GM12864 (cell line): ENCODE measurements around the gene CRAMP1.

Source experiments
- DNase-seq: peaks from one replicate; pipeline ENCODE4 v3.0.0-alpha.2; 2011; ENCODE audit warnings: low read depth
- H3K4me3 ChIP-seq: 2 replicates; pipeline ENCODE4 v1.5.1; 2011; ENCODE audit warnings: mild to moderate bottlenecking, low read depth, low read length, control low read depth
- TF ChIP-seq, protein P1 (sequence below): IDR thresholded peaks from 2 replicates; pipeline ENCODE4 v1.5.1; 2011; ENCODE audit warnings: low read depth, mild to moderate bottlenecking, moderate library complexity, low read length, control low read depth, inconsistent platforms; ENCODE audit errors: missing control alignments

CRAMP1 gene

GRCh38 chr16:1669698-1670097, 57.5 kb downstream of the CRAMP1 start:
- H3K4me3 ChIP-seq: no peak overlapping the region
- TF ChIP-seq, protein P1, sequence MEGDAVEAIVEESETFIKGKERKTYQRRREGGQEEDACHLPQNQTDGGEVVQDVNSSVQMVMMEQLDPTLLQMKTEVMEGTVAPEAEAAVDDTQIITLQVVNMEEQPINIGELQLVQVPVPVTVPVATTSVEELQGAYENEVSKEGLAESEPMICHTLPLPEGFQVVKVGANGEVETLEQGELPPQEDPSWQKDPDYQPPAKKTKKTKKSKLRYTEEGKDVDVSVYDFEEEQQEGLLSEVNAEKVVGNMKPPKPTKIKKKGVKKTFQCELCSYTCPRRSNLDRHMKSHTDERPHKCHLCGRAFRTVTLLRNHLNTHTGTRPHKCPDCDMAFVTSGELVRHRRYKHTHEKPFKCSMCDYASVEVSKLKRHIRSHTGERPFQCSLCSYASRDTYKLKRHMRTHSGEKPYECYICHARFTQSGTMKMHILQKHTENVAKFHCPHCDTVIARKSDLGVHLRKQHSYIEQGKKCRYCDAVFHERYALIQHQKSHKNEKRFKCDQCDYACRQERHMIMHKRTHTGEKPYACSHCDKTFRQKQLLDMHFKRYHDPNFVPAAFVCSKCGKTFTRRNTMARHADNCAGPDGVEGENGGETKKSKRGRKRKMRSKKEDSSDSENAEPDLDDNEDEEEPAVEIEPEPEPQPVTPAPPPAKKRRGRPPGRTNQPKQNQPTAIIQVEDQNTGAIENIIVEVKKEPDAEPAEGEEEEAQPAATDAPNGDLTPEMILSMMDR: no peak
- DNase-seq: no peak

DNA sequence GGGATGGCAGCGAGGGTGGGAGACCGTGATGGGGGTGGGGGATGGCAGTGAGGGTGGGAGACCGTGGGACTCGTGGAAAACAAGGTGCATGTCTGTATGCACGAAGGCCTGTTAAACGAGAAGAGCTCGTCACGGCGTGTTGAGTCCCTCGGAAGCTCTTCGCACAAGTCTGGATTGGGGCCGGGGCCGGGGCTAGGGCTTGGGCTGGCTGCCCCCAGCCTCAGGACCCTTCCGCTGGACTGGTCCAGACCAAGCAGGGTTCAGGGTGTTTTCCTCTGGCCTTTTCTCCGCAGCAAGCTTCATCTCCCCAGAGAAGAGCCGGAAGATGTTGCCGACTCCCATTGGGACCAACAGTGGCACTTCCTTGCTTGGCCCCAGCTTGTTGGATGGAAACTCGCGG, 58.2 kb downstream of the CRAMP1 start:
- H3K4me3 ChIP-seq: no peak overlapping the region
- TF ChIP-seq, protein P1: no peak
- no peak for DNase-seq

DNA sequence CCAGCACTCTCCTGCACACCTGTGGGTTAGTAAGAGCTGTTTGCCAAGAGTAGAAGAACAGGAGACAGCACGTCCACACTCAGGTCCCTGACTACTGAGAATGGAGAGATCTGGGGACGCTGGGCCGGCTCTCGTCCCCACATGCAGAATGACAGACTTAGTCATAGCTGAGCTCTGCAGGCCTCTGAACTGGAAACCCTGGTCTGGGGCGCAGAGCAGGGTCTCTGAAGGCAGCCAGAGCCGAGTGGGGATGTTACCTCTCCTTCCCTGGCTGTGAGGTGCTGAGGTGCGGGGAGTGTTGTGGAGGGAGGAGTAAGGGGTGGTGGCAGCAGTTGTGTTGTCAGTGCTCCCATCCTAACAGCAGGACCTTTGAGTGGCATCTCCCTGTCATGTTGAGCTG, 58.7 kb downstream of the CRAMP1 start:
- H3K4me3 ChIP-seq: no peak overlapping the region
- no peak for DNase-seq
- TF ChIP-seq, protein P1: no peak

DNA sequence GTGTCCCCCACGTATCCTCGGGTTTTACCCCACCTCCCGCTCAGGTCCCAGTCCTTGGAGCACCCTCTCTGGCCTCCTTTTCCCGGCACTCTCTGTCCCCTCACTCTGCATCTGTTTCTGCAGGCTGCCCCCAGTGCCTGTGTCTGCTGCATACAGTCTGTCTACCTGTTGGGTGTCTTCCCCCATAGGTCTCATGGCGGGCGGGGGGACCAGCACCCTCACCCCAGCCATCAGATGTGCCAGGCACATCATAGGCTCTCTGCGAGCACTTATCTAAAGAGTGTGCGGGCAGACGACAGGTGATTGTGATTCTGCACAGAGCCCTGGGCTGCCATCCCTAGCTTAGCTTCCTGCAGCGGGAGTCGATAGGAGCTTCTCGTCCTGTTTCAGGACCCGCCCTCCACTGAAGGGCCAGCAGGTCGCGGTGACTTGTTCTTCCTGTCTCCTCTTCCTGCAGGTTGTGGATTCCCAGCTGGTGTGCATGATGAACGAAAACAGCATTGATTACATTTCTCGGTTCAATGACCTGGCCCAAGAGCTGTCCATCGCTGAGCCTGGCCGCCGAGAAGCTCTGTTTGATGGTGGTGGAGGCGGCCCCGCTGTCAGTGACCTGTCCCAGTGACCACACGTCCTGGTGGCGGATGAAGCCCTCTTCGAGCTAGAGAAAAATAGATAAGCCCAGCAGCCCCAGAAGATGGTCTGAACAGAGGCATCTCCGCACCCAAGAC, 61.4 kb downstream of the CRAMP1 start:
- no peak for DNase-seq
- H3K4me3 ChIP-seq: no peak overlapping the region
- TF ChIP-seq, protein P1: no peak

GRCh38 chr16:1674306-1674705, 62.1 kb downstream of the CRAMP1 start:
- TF ChIP-seq, protein P1: no peak
- DNase-seq: no peak

GRCh38 chr16:1674751-1675664, 62.8 kb downstream of the CRAMP1 start:
- no peak for DNase-seq
- no peak overlapping the region for H3K4me3 ChIP-seq
- TF ChIP-seq, protein P1: no peak

More at GRCh38 chr16:1674306-1674705, 62.1 kb downstream of the CRAMP1 start:
- H3K4me3 ChIP-seq: no peak overlapping the region
